Left colon (tissue), 2 donors: ENCODE results near the gene CNNM1. TPM values are rescaled to one million over a fixed set of nuclear protein-coding genes. Genes with fewer than 3 reads are reported as not detected.

Experiments
- ATAC-seq: fragments of 200-7000 bp; cut with Tn5 transposase; one replicate; pipeline ENCODE4 v1.9.1; 2020; ENCODE audit warnings: mild to moderate bottlenecking, moderate library complexity
- DNase-seq, 2 donors: peaks; one replicate each; pipeline ENCODE4 v3.0.0-alpha.2; 2020
- intact Hi-C, 2 donors: fragments of 100-400 bp; cut with DNase I in 1 of 2; cut with micrococcal nuclease in 1 of 2; formaldehyde crosslinking; loops; one replicate each; pipeline versions ENCODE4 v1.11.2 to v1.14.0; 2022; cut with DNase I, micrococcal nuclease
- total RNA-seq, 2 donors: library from RNA; stranded (reverse); fragmentation: NEBNext Ultra II Directional; extraction: Animal tissue kit (Norgen Biotek cat#: 25700); gene quantifications; one replicate each; pipeline ENCODE4 v1.2.1, GENCODE V29; 2021
- donor health status: DM: no; HTN: no; CAD: no.
- donor health status: DM: yes; HTN: yes; CAD: no.

CNNM1 gene
- total RNA-seq, 2 donors from 2014 or later: 0.24 to 0.36 TPM

- no peak for ATAC-seq
- intact Hi-C loops: no loop called here
- DNase-seq: no peak
These were observed 37.5 kb downstream of the CNNM1 start for GRCh38 chr10:99366666-99367065.

- DNase-seq (no peak), ATAC-seq (no peak)
- intact Hi-C loops: no loop called here
These were observed 39.5 kb downstream of the CNNM1 start for GRCh38 chr10:99368646-99369045.

GRCh38 chr10:99369126-99369525 is 40.0 kb downstream of the CNNM1 start:
- no peak for ATAC-seq
- intact Hi-C loops: no loop called here
- no peak for DNase-seq

GRCh38 chr10:99369551-99369950 is 40.4 kb downstream of the CNNM1 start:
- intact Hi-C loops: no loop called here
- DNase-seq (no peak), ATAC-seq (no peak)

GRCh38 chr10:99370993-99371392 is 41.8 kb downstream of the CNNM1 start:
- ATAC-seq (no peak), DNase-seq (no peak)
- intact Hi-C loops: no loop called here

- DNase-seq (no peak), ATAC-seq (no peak)
- intact Hi-C loops: no loop called here
These were observed 43.6 kb downstream of the CNNM1 start for GRCh38 chr10:99372546-99373271.

- DNase-seq (no peak), ATAC-seq (no peak)
- intact Hi-C loops: no loop called here
These were observed 45.4 kb downstream of the CNNM1 start for GRCh38 chr10:99374526-99374925.

- intact Hi-C loops: no loop called here
- no peak for ATAC-seq
- no peak for DNase-seq
These were observed 45.8 kb downstream of the CNNM1 start for GRCh38 chr10:99374972-99375371.

- no peak for DNase-seq
- no peak for ATAC-seq
- intact Hi-C loops: no loop called here
These were observed 46.3 kb downstream of the CNNM1 start for GRCh38 chr10:99375426-99375825.

GRCh38 chr10:99382176-99382575 is 53.0 kb downstream of the CNNM1 start:
- intact Hi-C loops: no loop called here
- no peak for ATAC-seq
- DNase-seq: no peak

GRCh38 chr10:99387071-99387470 is 57.9 kb downstream of the CNNM1 start:
- ATAC-seq (no peak), DNase-seq (no peak)
- intact Hi-C loops: no loop called here

- intact Hi-C loops: no loop called here
- no peak for DNase-seq
- ATAC-seq: no peak
These were observed 58.4 kb downstream of the CNNM1 start for GRCh38 chr10:99387541-99387940.

GRCh38 chr10:99389729-99390480 is 60.7 kb downstream of the CNNM1 start:
- ATAC-seq: no peak
- intact Hi-C loops: loop anchor here in 1 of 2 donors (10.0 kb wide), 1 partner anchor 225 kb away; no protein-coding TSS in a partner anchor
- DNase-seq: no peak

- ATAC-seq (no peak), DNase-seq (no peak)
- intact Hi-C loops: loop anchor here in 1 of 2 donors (10.0 kb wide), 1 partner anchor 223 kb away; no protein-coding TSS in a partner anchor
These were observed 62.2 kb downstream of the CNNM1 start for GRCh38 chr10:99391346-99391745.

- ATAC-seq (peak; percentile 4), DNase-seq (no peak)
- intact Hi-C loops: loop anchor here in 1 of 2 donors (10.0 kb wide), 1 partner anchor 222 kb away; no protein-coding TSS in a partner anchor
These were observed 63.9 kb downstream of the CNNM1 start for GRCh38 chr10:99393036-99393435.

GRCh38 chr10:99393683-99394082 is 64.5 kb downstream of the CNNM1 start:
- peak; percentile 20 for ATAC-seq
- DNase-seq: no peak
- intact Hi-C loops: loop anchor here in 1 of 2 donors (10.0 kb wide), 1 partner anchor 221 kb away; no protein-coding TSS in a partner anchor

- no peak for DNase-seq
- no peak for ATAC-seq
These were observed 65.1 kb downstream of the CNNM1 start for GRCh38 chr10:99394256-99394655.

GRCh38 chr10:99394761-99395386 is 65.7 kb downstream of the CNNM1 start:
- DNase-seq (no peak), ATAC-seq (no peak)
- intact Hi-C loops: loop anchor here in 1 of 2 donors (10.0 kb wide), 1 partner anchor 220 kb away; no protein-coding TSS in a partner anchor

More at GRCh38 chr10:99394256-99394655, 65.1 kb downstream of the CNNM1 start:
- intact Hi-C loops: loop anchor here in 1 of 2 donors (10.0 kb wide), 1 partner anchor 221 kb away; no protein-coding TSS in a partner anchor

- intact Hi-C loops: loop anchor here in 1 of 2 donors (10.0 kb wide), 1 partner anchor 219 kb away; no protein-coding TSS in a partner anchor
- ATAC-seq: peak; percentile 5
- DNase-seq: no peak
These were observed 66.7 kb downstream of the CNNM1 start for GRCh38 chr10:99395750-99396445.
